Stimulated activated CD4-positive, alpha-beta T cell treated with anti-CD3 and anti-CD28 coated beads, TNF-alpha, amount 100 ng/mL, for 4 hours (primary cell): ENCODE measurements around the gene DDX10.

ENCODE experiments used
- DNase-seq, 3 experiments: peaks; one replicate each; pipeline ENCODE4 v3.0.0-alpha.2; 2020; ENCODE audit warnings: low read depth in 3 of 3

DDX10 gene

DNA sequence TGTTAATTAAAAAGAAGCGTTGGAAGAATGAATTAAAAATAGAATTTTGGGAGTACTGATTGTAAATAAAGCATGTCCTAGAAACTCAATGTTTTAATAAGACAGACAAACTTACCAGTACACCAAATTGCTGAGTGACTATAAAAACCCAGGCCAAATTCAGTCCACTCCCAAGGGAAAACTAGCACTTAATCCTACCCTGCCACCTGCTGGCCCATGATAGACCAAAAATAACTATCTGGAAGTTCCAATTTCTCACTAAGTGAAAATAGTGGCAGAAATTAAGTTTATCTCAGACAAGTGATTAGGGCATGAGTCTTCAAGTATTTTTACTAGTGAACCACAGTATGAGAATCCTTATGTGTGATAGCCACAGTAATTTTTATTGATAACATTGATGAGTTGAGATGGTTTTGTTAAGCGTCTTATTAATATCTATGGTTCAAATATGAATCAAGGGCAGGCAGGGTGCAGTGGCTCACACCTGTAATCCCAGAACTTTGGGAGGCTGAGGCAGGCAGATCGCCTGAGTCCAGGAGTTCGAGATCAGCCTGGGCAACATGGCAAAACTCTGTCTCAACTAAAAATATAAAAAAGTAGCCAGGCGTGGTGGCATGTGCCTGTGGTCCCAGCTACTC is 9.8 kb upstream of the DDX10 start:
- no peak for DNase-seq

DNA sequence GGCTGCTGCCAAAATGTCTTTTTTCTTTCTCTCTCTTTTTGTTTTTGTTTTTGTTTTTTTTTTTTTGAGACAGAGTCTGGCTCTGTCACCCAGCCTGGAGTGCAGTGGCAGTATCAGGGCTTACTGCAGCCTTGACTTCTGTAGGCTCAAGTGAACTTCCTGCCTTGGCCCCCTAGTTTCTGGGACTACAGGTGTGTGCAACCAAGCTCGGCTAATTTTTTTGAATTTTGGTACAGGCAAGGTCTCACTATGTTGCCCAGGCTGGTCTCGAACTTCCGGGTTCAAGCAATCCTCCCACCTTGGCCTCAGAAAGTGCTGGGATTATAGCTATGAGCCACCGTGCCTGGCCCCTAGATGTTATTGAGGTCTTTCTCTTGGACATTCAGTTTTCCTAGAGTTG is 2.2 kb upstream of the DDX10 start:
- DNase-seq, result no peak

DNA sequence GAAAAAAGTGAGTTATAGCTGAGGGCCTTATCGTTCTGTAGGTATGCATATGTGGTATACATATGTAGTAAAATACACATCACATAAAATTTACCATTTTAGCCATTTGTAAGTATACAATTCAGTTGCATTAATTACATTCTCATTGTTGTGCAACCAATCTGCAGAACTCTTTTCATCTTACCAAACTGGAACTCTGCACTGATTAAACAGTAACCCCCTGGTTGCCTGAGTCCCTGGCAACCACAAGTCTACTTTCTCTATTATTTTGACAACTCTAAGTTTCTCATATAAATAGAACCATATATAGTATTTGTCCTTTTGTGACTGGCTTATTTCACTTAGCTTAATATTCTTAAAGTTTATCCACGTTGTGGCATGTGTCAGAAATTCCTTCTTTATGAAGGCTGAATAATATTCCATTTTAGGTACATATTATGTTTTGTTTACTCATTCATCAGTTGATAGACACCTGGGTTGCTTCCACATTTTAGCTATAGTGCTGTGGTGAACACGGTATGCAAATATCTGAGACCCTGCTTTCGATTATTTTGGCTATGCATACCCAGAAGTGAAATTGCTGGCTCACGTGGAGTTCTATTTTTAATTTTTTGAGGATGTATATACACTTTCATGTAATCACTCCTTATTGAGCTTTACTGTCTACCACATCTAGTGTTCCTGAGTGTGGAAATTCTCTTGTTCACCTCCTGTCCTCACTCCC is 1.6 kb upstream of the DDX10 start:
- DNase-seq, result no peak

DNA sequence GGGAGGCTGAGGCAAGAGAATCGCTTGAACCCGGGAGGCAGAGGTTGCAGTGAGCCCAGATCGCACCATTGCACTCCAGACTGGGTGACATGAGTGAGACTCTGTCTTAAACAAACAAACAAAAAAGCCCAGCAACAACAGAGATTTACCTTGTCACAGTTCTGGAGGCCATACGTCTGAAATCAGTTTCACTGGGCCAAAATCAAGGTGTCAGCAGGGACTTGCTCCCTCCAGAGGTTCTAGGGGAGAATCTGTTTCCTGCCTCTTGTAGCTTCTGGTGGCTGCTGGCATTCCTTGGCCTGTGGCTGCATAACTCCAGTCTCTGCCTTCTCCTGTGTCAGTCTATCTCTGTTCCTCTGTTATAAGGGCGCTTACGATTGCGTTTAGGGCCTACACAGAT is 1.5 kb downstream of the DDX10 start:
- DNase-seq, result no peak

DNA sequence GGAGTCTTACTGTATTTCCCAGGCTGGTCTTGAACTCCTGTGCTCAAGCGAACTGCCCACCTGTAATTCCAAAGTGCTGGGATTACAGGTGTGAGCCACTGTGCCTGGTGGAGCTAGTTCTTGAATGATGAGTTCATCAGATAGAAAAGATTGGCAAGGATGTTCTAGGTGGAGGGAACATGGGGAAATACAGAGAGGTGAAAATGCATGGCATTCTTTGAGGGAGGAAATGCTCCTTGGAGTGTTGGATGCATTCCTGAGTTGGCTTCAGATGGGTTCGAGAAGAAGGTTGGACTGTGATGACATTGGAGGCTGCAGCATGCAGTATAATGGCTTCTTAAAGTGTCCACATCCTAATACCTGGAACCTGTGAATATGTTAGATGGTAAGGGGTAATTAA is 4.4 kb downstream of the DDX10 start:
- no peak for DNase-seq

DNA sequence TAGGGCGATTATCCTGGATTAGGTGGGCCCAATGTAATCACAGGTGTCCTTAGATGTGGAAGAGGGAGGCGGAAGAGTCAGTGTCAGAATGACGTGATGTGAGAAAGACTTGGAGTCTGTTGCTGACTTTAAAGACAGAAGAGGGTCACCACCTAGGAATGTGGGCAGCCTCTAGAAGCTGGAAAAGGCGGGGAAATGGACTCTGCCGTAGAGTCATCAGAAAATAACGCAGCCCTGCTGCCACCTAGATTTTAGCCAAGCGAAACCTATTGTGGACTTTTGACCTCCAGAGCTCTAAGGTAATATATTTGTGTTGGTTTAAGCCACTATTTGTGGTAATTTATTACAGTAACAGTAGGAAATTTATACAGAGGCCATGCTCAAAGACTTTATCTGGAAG is 4.8 kb downstream of the DDX10 start:
- no peak for DNase-seq

DNA sequence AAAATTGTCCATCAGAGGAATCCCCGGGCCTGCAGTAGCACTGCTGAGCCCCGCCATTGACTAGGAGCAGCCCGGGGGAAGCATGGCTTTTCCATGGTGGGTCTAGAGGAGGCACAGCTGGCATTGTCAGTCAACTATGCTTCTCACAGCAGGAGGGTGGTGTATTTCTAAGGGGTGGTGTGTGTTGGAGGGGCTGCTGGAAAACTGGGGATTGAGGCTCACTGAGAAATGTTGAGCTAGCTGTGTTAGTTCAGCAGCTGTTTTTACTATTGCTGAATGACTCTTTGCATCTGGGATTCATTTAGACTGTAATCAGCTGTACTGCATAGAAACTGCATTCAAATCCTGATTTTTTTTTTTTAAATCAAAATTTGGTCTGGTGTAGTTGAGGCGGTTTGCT is 5.6 kb downstream of the DDX10 start:
- DNase-seq, result no peak

DNA sequence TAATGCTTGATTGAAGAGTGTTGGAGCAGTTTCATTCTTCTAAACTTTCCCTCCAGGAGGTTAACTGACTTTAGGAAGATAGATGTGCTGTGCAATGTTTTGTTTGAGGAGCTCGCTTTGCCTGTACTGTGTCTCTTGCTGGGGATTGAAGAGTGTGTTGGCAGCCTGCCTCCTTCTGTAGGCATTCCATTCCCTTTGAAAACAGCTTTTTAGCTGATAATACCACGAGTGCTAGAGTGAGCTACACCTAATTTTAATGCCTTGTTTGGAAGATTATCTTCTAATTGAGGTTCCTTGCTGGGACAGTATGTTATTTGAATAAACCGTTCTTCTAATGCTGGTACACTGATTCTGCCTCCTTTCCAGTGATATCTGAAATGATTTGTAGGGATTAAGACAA is 7.2 kb downstream of the DDX10 start:
- DNase-seq, result no peak

DNA sequence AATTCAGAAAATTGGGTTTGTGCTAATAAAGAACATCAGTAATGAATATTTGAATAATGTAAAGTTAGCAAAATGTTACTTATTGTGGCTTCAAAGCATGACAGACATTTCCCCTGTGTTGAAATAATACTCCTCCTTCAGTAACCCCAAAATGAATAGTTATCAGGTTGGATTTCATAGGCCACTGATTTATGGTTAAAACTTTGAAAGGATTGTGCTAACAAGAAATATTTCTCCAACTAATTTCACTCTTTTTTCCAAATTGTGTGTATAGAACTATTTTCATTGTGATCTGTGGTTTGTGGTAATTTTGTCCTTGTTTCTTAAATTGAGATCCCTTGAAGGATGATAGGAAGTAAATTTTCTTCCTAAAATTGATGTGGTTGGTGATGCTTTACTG is 7.9 kb downstream of the DDX10 start:
- no peak for DNase-seq

DNA sequence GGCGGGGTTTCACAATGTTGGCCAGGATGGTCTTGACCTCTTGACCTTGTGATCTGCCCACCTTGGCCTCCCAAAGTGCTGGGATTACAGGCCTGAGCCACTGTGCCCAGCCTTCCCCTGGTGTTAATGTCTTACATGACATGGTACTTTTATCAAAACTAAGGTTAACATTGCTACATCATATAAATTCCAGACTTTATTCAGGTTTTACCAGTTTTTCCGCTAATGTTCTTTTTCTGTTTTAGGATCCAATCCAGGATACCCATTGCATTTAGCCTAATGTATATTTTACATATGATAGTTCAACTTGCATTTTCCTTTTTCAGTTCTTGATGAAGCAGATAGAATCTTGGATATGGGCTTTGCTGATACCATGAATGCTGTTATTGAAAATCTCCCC is 14.2 kb downstream of the DDX10 start:
- no peak for DNase-seq

DNA sequence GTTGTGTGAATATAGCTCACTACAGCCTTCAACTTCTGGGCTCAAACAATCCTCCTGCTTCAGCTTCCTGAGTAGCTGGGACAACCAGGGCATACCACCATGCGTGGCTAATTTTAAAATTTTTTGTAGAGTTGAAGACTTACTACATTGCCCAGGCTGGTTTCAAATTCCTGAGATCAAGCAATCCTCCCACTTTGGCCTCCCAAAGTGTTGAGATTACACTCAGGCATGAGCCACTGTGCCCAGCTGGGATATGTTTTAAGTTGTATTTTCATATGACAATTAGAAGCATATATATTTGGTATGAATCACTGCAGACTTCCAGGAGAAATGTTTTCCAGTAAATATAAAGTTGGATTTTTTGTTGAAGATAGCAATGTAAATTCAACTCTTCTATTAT is 15.4 kb downstream of the DDX10 start:
- no peak for DNase-seq

DNA sequence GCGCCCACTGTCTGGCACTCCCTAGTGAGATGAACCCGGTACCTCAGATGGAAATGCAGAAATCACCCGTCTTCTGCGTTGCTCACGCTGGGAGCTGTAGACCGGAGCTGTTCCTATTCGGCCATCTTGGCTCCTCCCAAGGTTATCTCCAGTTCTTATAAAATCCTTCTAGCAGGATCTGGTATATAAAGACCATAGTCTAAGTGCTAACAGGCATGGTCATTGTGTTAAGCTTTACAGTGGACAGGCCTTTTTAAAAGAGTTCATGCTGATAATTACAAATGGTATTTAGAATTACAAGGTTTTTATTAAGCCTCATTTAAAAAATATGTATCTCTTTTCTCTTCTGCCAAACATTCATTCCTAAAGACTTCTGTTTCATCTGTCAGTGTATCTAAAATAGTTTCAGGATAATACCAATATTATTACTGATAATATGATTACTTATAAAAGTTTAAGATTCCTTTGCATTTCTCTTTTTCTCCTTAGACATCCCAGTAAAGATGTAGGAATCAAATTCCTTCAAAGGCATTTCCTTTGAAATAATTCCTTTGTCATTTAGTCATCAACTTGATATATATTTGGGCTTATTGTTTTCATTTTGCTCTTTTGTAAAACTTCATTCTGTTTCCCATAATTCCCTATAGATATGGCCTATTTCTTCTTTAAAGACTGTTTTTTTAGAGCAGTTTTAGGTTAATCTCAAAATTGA is 20.7 kb downstream of the DDX10 start:
- no peak for DNase-seq

DNA sequence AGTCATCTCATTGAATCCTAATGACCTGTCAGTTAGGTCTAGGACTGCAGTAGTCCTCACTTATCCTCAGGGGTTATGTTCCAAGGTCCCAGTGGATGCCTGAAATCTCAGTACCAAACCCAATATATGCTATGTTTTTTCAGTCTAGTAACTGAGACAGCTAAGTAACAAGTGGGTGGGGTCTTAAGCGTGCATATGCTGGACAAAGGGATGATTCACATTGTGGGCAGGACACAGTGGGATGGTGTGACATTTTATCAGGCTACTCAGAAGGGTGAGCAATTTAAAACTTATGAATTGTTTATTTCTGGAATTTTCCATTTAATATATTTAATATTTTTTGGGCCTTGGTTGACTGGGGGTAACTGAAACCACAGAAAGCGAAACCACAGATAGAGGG is 29.0 kb downstream of the DDX10 start:
- DNase-seq, result no peak

DNA sequence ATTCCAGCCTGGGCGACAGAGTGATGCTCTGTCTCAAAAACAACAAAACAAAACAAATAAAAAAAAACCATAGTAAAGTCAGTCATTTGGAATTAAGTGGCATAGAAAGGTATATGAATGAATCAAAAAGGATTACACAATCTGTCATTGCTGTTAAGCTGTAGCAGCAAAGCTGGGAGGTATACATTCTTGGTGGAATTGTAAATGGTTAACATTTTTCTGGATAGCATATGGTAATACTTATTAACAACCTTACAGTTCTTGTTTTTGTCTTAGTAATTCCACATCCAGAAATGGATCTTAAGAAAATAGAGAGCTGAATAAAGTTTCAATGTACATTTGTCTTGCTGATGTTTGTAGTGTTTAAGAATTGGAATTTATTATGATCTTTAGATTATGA is 30.0 kb downstream of the DDX10 start:
- DNase-seq, result no peak

DNA sequence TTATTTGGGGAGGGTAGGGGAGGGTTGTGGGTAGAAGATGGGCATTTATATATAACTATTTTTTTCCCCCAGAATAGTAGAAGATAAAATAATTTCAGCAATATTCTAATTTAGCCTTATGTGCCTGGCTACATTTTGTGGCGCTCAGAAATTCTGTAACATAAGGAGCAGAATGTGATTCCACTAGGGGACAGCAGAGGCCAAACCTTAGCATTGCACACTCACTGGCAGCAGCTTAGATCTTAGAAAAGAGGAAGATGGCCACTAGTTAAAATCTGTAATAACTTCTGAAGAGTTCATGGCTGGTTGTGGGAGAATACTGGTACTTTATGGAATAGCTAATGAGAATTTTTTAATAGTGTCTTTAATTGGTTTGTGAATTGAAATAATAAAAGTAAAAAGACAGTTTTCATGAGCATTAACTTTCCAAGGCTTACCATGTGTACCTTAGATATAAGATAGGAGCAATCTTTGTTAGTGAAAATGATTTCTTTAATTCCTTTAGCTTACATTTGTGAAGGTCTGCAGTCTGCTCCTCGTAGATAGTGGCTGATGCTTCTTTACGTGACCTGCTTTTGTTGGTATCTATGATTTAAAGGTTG is 33.1 kb downstream of the DDX10 start:
- DNase-seq, result no peak

DNA sequence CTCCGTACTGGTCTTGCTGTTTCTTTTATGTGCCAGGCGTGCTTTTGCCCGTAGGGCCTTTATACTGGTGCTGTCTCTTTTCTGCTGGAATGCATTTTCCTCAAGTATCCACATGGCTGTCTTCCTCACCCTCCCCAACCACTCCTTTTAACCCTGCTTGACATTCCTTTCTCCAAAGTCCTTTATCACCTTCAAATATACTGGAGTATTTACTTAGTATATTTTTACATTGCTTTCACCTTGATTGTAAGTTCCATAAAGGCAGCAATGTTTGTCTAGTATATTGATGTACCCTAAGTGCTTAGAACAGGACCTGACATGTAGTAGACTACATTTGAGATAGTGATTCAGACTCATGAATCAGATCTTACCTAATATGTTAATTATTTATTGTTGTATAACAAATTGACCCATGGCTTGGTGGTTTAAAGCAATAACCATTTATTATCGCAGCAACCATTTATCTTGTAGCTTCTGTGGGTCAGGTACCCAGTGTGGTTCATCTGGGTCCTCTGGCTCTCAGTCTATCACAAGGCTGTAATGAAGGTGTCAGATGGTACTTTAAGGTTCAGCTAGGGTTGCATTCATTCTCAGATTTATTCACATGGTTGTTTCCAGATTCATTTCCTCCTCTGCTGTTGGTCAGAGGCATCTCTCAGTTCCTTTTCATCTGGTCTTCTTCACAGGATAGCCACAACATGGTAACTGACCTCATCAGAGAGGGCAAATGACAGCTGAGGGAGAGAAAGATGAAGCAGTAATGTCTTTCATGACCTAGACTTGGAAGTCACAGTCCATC is 34.2 kb downstream of the DDX10 start:
- no peak for DNase-seq

DNA sequence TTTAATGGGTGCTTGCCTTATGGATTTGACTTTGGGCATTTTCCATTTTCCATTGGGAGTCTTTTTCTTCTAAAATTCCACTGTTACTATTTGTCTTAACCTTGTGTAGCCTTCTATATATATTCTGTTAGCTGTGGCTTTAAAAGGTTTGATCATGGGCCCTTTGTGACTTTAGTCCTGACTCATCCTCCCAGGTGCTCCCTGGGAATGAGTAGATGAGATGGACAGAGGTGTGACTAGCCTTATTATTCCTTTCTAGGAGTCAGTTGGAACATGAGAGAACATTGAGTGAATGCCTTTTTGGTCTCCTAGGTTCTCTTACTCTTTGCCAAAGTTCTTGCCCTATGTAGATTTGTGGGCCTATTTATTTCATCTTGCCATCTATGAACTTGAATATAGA is 39.0 kb downstream of the DDX10 start:
- no peak for DNase-seq

DNA sequence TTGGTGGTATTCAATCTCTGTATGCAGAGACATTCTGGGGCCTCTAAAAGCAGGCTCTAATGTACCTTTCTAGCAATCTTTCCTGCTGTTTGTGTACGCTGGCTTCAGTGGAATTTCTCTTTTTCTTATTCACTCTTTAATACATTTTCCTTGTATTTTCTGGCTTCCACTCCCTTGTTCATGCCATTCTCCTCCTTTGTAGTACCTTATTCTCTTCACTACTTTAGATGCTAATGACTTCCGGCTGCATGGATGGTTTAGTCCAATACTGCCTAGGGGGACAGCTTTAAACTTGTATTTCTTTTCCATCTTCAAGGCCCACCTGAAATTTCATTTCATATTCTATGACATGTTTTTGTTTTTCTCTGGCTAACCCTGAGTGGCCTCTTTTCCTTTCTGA is 40.2 kb downstream of the DDX10 start:
- DNase-seq, result no peak

DNA sequence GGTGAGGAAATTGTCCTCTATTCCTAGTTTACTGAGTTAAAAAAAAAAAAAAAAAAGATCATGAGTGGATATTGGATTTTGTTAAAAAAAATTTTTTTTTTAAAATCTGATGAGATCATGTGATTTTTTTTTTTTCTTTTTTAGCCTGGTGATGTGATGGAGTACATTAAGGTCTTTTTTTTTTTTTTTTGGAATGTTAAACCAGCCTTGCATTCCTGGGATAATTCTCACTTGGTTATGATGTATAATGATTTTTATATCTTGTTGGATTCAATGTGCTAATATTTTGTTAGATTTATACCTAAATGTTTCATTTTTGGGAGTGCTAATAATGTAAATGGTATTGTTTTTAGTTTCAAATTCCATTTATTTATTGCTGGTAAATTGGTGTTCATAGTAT is 43.3 kb downstream of the DDX10 start:
- no peak for DNase-seq

DNA sequence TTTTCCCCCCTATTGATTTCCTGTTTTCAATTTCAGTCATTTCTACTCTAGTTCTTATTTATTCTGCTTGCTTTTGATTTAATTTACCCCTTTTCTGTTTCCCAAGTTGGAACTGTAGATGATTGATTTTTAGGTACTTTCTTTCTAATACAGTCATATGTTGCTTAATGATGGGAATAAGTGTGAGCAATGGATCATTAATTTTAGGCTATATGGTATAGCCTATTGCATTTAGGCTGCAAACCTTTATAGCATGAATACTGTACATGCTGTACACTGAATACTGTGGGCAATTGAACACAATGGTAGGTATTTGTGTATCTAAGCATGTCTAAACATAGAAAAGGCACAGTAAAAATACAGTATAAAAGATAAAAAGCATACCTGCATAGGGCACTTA is 44.9 kb downstream of the DDX10 start:
- DNase-seq, result no peak

DNA sequence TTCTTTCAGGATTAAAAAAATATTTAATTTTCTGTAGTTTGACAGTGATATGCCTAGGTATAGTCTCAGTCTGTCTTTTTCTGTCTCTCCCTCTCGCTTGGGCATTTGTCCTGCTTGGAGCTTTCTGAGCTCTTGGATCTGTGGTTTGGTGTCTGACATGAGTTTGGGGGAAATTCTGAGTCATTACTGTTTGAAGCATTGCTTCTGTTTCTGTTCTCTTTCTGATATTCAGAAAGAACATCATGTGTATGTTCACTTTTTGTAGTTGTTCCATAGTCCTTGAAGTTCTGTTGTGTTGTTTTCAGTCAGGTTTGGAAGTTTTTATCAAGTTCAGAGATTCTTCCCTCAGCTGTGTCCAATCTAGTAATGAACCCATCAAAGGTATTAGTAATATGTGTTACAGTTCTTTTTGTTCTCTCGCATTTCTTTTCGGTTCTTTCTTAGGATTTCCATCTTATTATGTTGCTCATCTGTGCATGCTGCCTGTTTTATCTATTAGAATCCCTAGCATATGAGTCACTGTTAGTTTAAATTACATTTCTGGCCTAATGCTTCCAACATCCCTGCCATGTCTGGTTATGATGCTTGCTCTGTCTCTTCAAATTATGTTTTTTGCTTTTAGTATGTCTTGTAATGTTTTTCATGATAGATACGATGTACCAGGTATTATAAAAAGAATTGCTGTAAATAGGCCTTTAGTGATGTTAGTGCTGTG is 48.4 kb downstream of the DDX10 start:
- DNase-seq, result no peak
